ENCODE measurements around the gene GPR84.
"Not testable (repeated sequence)": the region's sequence is repeated elsewhere in the genome, so short reads cannot be mapped to it uniquely, and the experiment has no call there.

GPR84 gene

GRCh38 chr12:54330442-54330841 is 33.8 kb downstream of the GPR84 start:
- DNase-seq (ENCODE audit: low read depth, low spot score), result no peak
- peak overlapping the region; percentile 71 for H3K27ac ChIP-seq

GRCh38 chr12:54329759-54330158 is 34.5 kb downstream of the GPR84 start:
- H3K27ac ChIP-seq, result peak overlapping the region; percentile 71
- DNase-seq (ENCODE audit: low read depth, low spot score), result no peak

GRCh38 chr12:54328595-54329337 is 35.5 kb downstream of the GPR84 start:
- peak overlapping the region; percentile 71 for H3K27ac ChIP-seq
- DNase-seq (ENCODE audit: low read depth, low spot score), result no peak

GRCh38 chr12:54325442-54326109 is 38.7 kb downstream of the GPR84 start:
- DNase-seq (ENCODE audit: low read depth, low spot score), result not testable (repeated sequence)

GRCh38 chr12:54324617-54325441 is 39.5 kb downstream of the GPR84 start, which contains the start of gene COPZ1:
COPZ1 (plus strand) TSS chr12:54325131; CDS start chr12:54325164, 33 bp downstream.
- DNase-seq (ENCODE audit: low read depth, low spot score), result peak; percentile 98
- peak within 1 kb of the TSS; percentile 70 for H3K27ac ChIP-seq

More at GRCh38 chr12:54325442-54326109, 38.7 kb downstream of the GPR84 start:
- H3K27ac ChIP-seq, result peak overlapping the region; percentile 70

GRCh38 chr12:54321363-54321762 is 42.9 kb downstream of the GPR84 start:
- no peak for DNase-seq (ENCODE audit: low read depth, low spot score)
- no peak overlapping the region for H3K27ac ChIP-seq
